Endothelial cell of umbilical vein (primary cell): ENCODE data around the gene SEMA4D.

Source experiments
- CTCF ChIP-seq, 2 donors: IDR thresholded peaks; 1 replicate in 1 of 2; 2 replicates in 1 of 2; pipeline ENCODE4 v1.5.1; 2011; ENCODE audit warnings: low read length in 2 of 2, mild to moderate bottlenecking in 2 of 2, moderate library complexity in 2 of 2, control low read depth in 1 of 2, inconsistent platforms in 1 of 2, low read depth in 1 of 2; ENCODE audit not compliant: insufficient read depth in 1 of 2; ENCODE audit errors: extremely low read depth in 1 of 2
- EZH2 ChIP-seq: IDR thresholded peaks from 2 replicates; pipeline ENCODE4 v1.6.1; 2012; ENCODE audit warnings: borderline replicate concordance, low read depth, mild to moderate bottlenecking, moderate library complexity, low read length, inconsistent platforms; ENCODE audit not compliant: severe bottlenecking
- MAX ChIP-seq: IDR thresholded peaks from 2 replicates; pipeline ENCODE4 v1.6.1; 2011; ENCODE audit not compliant: insufficient read depth, insufficient read length
- MYC ChIP-seq: IDR thresholded peaks from one replicate; pipeline ENCODE4 v1.6.1; 2011; ENCODE audit warnings: mild to moderate bottlenecking, low read depth, low read length
- POLR2A ChIP-seq: IDR thresholded peaks from 2 replicates; pipeline ENCODE4 v1.6.1; 2012; ENCODE audit warnings: low read depth, mild to moderate bottlenecking, control low read depth, low read length

- no peak for TF ChIP-seq MAX
- TF ChIP-seq POLR2A: no peak
- no peak for TF ChIP-seq CTCF (IDR thresholded peaks at IDR 0.05; ENCODE audit: extremely low read depth in 1 of 2, insufficient read depth in 1 of 2, low read depth in 1 of 2, low read length in 2 of 2)
- no peak for TF ChIP-seq MYC
- no peak for TF ChIP-seq EZH2
Measured at GRCh38 chr9:89452561-89452960, 45.4 kb downstream of the SEMA4D start.
